Left lung (tissue), 10 donors: ENCODE measurements around the gene SCN3A. TPM values are rescaled to one million over a fixed set of nuclear protein-coding genes. Genes with fewer than 3 reads are reported as not detected.

Experiments
- ATAC-seq: fragments of 200-7000 bp; cut with Tn5 transposase; one replicate; pipeline ENCODE4 v1.9.1; 2020; ENCODE audit warnings: moderate library complexity
- DNase-seq, 4 donors: peaks; one replicate each; pipeline ENCODE4 v3.0.0-alpha.2; 2013 to 2020
- H3K27ac ChIP-seq, 2 donors: fragments of 200-600 bp; sonication (generic) in 1 of 2; one replicate each; pipeline versions ENCODE4 v1.5.0 to v1.8.0; 2020 to 2021
- H3K27me3 ChIP-seq, 2 donors: fragments of 200-600 bp; sonication (generic) in 1 of 2; one replicate each; pipeline versions ENCODE4 v1.5.0 to v1.8.0; 2020 to 2021
- H3K36me3 ChIP-seq, 2 donors: fragments of 200-600 bp; sonication (generic) in 1 of 2; one replicate each; pipeline versions ENCODE4 v1.5.0 to v1.8.0; 2020 to 2021
- H3K4me1 ChIP-seq, 2 donors: fragments of 200-600 bp; one replicate each; pipeline ENCODE4 v1.8.0; 2021
- H3K4me3 ChIP-seq, 2 donors: fragments of 200-600 bp; sonication (generic) in 1 of 2; one replicate each; pipeline versions ENCODE4 v1.5.0 to v1.8.0; 2020 to 2021; ENCODE audit warnings: mild to moderate bottlenecking in 1 of 2
- H3K9me3 ChIP-seq, 2 donors: fragments of 200-600 bp; sonication (generic) in 1 of 2; one replicate each; pipeline versions ENCODE4 v1.5.0 to v1.8.0; 2020 to 2021
- intact Hi-C, 2 donors: fragments of 100-400 bp; cut with DNase I; formaldehyde crosslinking; loops; one replicate each; pipeline versions ENCODE4 v1.11.2 to v1.14.2; 2022
- polyA plus RNA-seq, 6 donors: library from polyadenylated mRNA; unstranded; fragments of 120-200 nt; gene quantifications; one replicate each; pipeline ENCODE4 v1.2.1, GENCODE V29; 2013; ENCODE audit not compliant: insufficient read length in 6 of 6
- total RNA-seq, 2 donors: library from RNA; stranded (reverse); fragmentation: NEBNext Ultra II Directional; extraction: Animal tissue kit (Norgen Biotek cat#: 25700); gene quantifications; one replicate each; pipeline ENCODE4 v1.2.1, GENCODE V29; 2021
- TF ChIP-seq, protein P1 (sequence below), 2 donors: fragments of 200-600 bp; sonication (generic) in 1 of 2; IDR thresholded peaks; one replicate each; pipeline versions ENCODE4 v1.5.0 to v1.8.0; 2021; ENCODE audit warnings: antibody characterized with exemption in 2 of 2
- donor health status: DM: no; HTN: yes; CAD: no.
- donor health status: DM: no; HTN: no; CAD: no.

SCN3A gene
- total and polyA plus RNA-seq, 8 donors = 0.35 to 1.6 (median 0.95) TPM

- Histone ChIP-seq H3K9me3 (no peaks in the 10 kb centered on the region), H3K27me3 (no peaks in the 10 kb centered on the region), H3K4me1 (no peaks in the 10 kb centered on the region), H3K4me3 (no peak overlapping the region), H3K36me3 (no peaks in the 10 kb centered on the region), H3K27ac (no peak overlapping the region)
- TF ChIP-seq, protein P1, sequence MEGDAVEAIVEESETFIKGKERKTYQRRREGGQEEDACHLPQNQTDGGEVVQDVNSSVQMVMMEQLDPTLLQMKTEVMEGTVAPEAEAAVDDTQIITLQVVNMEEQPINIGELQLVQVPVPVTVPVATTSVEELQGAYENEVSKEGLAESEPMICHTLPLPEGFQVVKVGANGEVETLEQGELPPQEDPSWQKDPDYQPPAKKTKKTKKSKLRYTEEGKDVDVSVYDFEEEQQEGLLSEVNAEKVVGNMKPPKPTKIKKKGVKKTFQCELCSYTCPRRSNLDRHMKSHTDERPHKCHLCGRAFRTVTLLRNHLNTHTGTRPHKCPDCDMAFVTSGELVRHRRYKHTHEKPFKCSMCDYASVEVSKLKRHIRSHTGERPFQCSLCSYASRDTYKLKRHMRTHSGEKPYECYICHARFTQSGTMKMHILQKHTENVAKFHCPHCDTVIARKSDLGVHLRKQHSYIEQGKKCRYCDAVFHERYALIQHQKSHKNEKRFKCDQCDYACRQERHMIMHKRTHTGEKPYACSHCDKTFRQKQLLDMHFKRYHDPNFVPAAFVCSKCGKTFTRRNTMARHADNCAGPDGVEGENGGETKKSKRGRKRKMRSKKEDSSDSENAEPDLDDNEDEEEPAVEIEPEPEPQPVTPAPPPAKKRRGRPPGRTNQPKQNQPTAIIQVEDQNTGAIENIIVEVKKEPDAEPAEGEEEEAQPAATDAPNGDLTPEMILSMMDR (IDR thresholded peaks at IDR 0.05) = no peak
- intact Hi-C loops = loop anchor here in 1 of 2 donors (10.0 kb wide), 1 partner anchor 50 kb away; no protein-coding TSS in a partner anchor
- DNase-seq (no peak), ATAC-seq (no peak)
Observed at GRCh38 chr2:165245081-165245793, 41.4 kb upstream of the SCN3A start.

DNA sequence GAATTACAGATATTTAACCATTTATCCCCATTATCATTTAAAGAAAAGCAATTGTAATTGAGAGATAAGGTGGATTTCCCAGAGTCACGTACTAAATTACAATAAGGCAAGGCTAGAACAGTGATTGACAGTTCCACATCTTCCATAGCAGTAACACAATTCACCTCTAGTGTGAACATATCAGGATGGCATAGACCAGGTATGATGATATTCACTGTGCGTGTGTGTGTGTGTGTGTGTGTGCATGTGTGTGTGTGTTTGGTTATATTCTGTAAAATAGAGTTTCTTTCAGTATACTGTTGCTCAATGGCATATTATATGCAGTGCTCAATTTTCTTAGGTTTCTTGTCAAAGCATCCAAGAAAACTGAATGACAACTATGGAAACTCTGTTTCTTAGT lies 37.1 kb upstream of the SCN3A start:
- intact Hi-C loops = loop anchor here in 1 of 2 donors (10.0 kb wide), 1 partner anchor 54 kb away; no protein-coding TSS in a partner anchor
- no peak for DNase-seq
- H3K4me3 ChIP-seq = no peak overlapping the region

GRCh38 chr2:165239856-165240515 lies 36.1 kb upstream of the SCN3A start:
- Histone ChIP-seq H3K27ac (no peak overlapping the region), H3K4me3 (no peak overlapping the region), H3K36me3 (no peaks in the 10 kb centered on the region), H3K9me3 (no peaks in the 10 kb centered on the region), H3K4me1 (no peaks in the 10 kb centered on the region), H3K27me3 (no peaks in the 10 kb centered on the region)
- no peak for DNase-seq
- no peak for ATAC-seq
- TF ChIP-seq, protein P1 (IDR thresholded peaks at IDR 0.05) = no peak
- intact Hi-C loops = loop anchor here in 1 of 2 donors (10.0 kb wide), 1 partner anchor 55 kb away; no protein-coding TSS in a partner anchor

More for the DNA sequence above, 37.1 kb upstream of the SCN3A start:
- Histone ChIP-seq H3K27me3 (no peaks in the 10 kb centered on the region), H3K27ac (no peak overlapping the region), H3K4me1 (no peaks in the 10 kb centered on the region), H3K36me3 (no peaks in the 10 kb centered on the region), H3K9me3 (no peaks in the 10 kb centered on the region)
- ATAC-seq = no peak
- TF ChIP-seq, protein P1 (IDR thresholded peaks at IDR 0.05) = no peak

DNA sequence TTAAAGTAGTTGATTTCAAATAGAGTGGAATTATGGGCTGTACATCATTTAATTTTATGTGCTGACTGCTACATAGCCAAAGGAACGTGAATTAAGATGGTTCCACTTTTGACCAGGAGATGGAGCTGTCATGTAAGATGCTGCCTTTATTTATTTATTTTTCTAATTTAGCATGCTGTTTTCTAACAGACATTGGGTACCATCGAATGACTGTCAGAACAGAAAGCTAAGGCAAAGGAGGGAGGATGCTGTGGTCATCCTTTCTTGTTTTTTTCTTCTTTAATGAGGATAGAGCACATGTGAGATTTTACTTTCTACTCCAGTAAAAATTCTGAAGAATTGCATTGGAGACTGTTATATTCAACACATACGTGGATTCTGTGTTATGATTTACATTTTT lies 35.4 kb upstream of the SCN3A start, which contains the start of gene SCN2A:
TSS of gene SCN2A (plus strand) at position 185 of the 400 bp plus-strand sequence. CDS start 56,410 bp downstream, outside the sequence.
- intact Hi-C loops = no loop called here

More for the DNA sequence above, 35.4 kb upstream of the SCN3A start, which contains the start of gene SCN2A:
- TF ChIP-seq, protein P1 (IDR thresholded peaks at IDR 0.05) = peak; percentile 52 to 53
- H3K27ac ChIP-seq = no peak within 1 kb of the TSS
- ATAC-seq (peak; percentile 86), DNase-seq (peak in 2 of 4 donors; percentile 3 to 24)
- no peaks in the 10 kb centered on the region for H3K4me1 ChIP-seq
- no peaks in the 10 kb centered on the region for H3K36me3 ChIP-seq
- no peak within 1 kb of the TSS for H3K4me3 ChIP-seq
- H3K9me3 ChIP-seq = no peaks in the 10 kb centered on the region
- H3K27me3 ChIP-seq = no peaks in the 10 kb centered on the region
